Endothelial cell of umbilical vein (primary cell): ENCODE measurements around the gene ARHGEF1. TPM values are rescaled to one million over a fixed set of nuclear protein-coding genes. Genes with fewer than 3 reads are reported as not detected.

ENCODE experiments used
- BruUV-seq: library from RNA; stranded (reverse); fragments of 400-500 nt; replicated peaks from 2 replicates; lab custom pipeline; 2021; lab: Mats Ljungman, UMichigan
- CTCF ChIA-PET: fragments of 300-600, 350-600 bp; sonication (Branson Sonifier 250); formaldehyde crosslinking; loops from one replicate; lab custom pipeline; 2021; ENCODE audit warnings: antibody characterized with exemption, inconsistent platforms; lab: Charles Lee
- POLR2A ChIA-PET: fragments of 300-600, 350-600 bp; sonication (Branson Sonifier 250); formaldehyde crosslinking; loops from one replicate; lab custom pipeline; 2021; ENCODE audit warnings: antibody characterized with exemption, inconsistent platforms; lab: Charles Lee
- DNase-seq: peaks from one replicate; pipeline ENCODE4 v3.0.0-alpha.2; 2011; ENCODE audit warnings: low read depth, low spot score
- FAIRE-seq: peaks from 2 replicates; lab custom pipeline; 2011; peaks lifted over from hg19 to GRCh38; lab: Jason Lieb, UNC
- H2AFZ ChIP-seq: 2 replicates; pipeline ENCODE4 v1.6.0; 2012; ENCODE audit warnings: low read depth, low read length, control low read depth, inconsistent platforms
- H3K27ac ChIP-seq: 2 replicates; pipeline ENCODE4 v1.5.1; 2011; ENCODE audit warnings: low read depth, mild to moderate bottlenecking, control low read depth, low read length, moderate library complexity; ENCODE audit not compliant: insufficient read depth
- H3K27me3 ChIP-seq, 2 experiments: 2 replicates each; pipeline versions ENCODE4 v1.6.0 to v1.6.1; 2011; ENCODE audit warnings: low read length in 2 of 2, mixed read lengths in 1 of 2; ENCODE audit not compliant: control insufficient read depth in 2 of 2, insufficient read depth in 2 of 2
- H3K36me3 ChIP-seq, 2 experiments: 2 replicates in 1 of 2; 3 replicates in 1 of 2; pipeline ENCODE4 v1.5.1; 2011; ENCODE audit warnings: low read length in 2 of 2, mild to moderate bottlenecking in 1 of 2, moderate library complexity in 1 of 2; ENCODE audit not compliant: control insufficient read depth in 2 of 2, insufficient read depth in 2 of 2; ENCODE audit errors: extremely low read depth in 1 of 2
- H3K4me1 ChIP-seq: 3 replicates; pipeline ENCODE4 v1.5.1; 2011; ENCODE audit warnings: mild to moderate bottlenecking, low read length; ENCODE audit not compliant: control insufficient read depth, insufficient read depth; ENCODE audit errors: extremely low read depth
- H3K4me2 ChIP-seq: 2 replicates; pipeline ENCODE4 v1.6.1; 2011; ENCODE audit warnings: low read length, control low read depth, mixed read lengths; ENCODE audit not compliant: insufficient read depth
- H3K4me3 ChIP-seq, 3 experiments: fragments of 200-600 bp in 1 of 3; sonication (generic), shearing (Covaris generic) in 1 of 3; replicated peaks in 1 of 3; 2 replicates each; pipeline ENCODE4 v1.5.1; 2011 to 2016; ENCODE audit warnings: control low read depth in 3 of 3, low read length in 3 of 3, mild to moderate bottlenecking in 2 of 3, inconsistent platforms in 1 of 3, low read depth in 1 of 3, moderate library complexity in 1 of 3; ENCODE audit not compliant: insufficient read depth in 1 of 3
- H3K79me2 ChIP-seq: 2 replicates; pipeline ENCODE4 v1.6.0; 2012; ENCODE audit warnings: low read length, inconsistent platforms; ENCODE audit not compliant: control insufficient read depth, insufficient read depth
- H3K9ac ChIP-seq: replicated peaks from 2 replicates; pipeline ENCODE3; 2011; ENCODE audit warnings: low read length, control low read depth; ENCODE audit not compliant: insufficient read depth; ENCODE audit errors: extremely low read depth
- H3K9me1 ChIP-seq: replicated peaks from 3 replicates; pipeline ENCODE4 v1.6.0; 2011; ENCODE audit warnings: mild to moderate bottlenecking, low read length; ENCODE audit not compliant: control insufficient read depth, insufficient read depth; ENCODE audit errors: extremely low read depth
- H3K9me3 ChIP-seq: replicated peaks from 2 replicates; pipeline ENCODE4 v1.5.1; 2012; ENCODE audit warnings: low read length, inconsistent platforms; ENCODE audit not compliant: control insufficient read depth, insufficient read depth
- H4K20me1 ChIP-seq: replicated peaks from 2 replicates; pipeline ENCODE3; 2011; ENCODE audit warnings: mild to moderate bottlenecking, low read length; ENCODE audit not compliant: control insufficient read depth, insufficient read depth; ENCODE audit errors: extremely low read depth
- CTCF ChIP-seq, 2 donors: IDR thresholded peaks; 1 replicate in 1 of 2; 2 replicates in 1 of 2; pipeline ENCODE4 v1.5.1; 2011; ENCODE audit warnings: low read length in 2 of 2, mild to moderate bottlenecking in 2 of 2, moderate library complexity in 2 of 2, control low read depth in 1 of 2, inconsistent platforms in 1 of 2, low read depth in 1 of 2; ENCODE audit not compliant: insufficient read depth in 1 of 2; ENCODE audit errors: extremely low read depth in 1 of 2
- EZH2 ChIP-seq: IDR thresholded peaks from 2 replicates; pipeline ENCODE4 v1.6.1; 2012; ENCODE audit warnings: borderline replicate concordance, low read depth, mild to moderate bottlenecking, moderate library complexity, low read length, inconsistent platforms; ENCODE audit not compliant: severe bottlenecking
- FOS ChIP-seq: IDR thresholded peaks from 2 replicates; pipeline ENCODE4 v1.6.1; 2011; ENCODE audit warnings: mild to moderate bottlenecking, low read length, moderate library complexity, borderline replicate concordance; ENCODE audit not compliant: insufficient read depth
- GATA2 ChIP-seq: IDR thresholded peaks from 2 replicates; pipeline ENCODE4 v1.7.0; 2011; ENCODE audit warnings: low read depth, mild to moderate bottlenecking, moderate library complexity, mixed read lengths, low read length; ENCODE audit not compliant: insufficient read length, insufficient read depth
- JUN ChIP-seq: IDR thresholded peaks from 2 replicates; pipeline ENCODE4 v1.6.1; 2011; ENCODE audit warnings: borderline replicate concordance, low read depth; ENCODE audit not compliant: insufficient read length, insufficient read depth
- MAX ChIP-seq: IDR thresholded peaks from 2 replicates; pipeline ENCODE4 v1.6.1; 2011; ENCODE audit not compliant: insufficient read depth, insufficient read length
- MYC ChIP-seq: IDR thresholded peaks from one replicate; pipeline ENCODE4 v1.6.1; 2011; ENCODE audit warnings: mild to moderate bottlenecking, low read depth, low read length
- POLR2A ChIP-seq: IDR thresholded peaks from 2 replicates; pipeline ENCODE4 v1.6.1; 2012; ENCODE audit warnings: low read depth, mild to moderate bottlenecking, control low read depth, low read length
- POLR2AphosphoS5 ChIP-seq: IDR thresholded peaks from 2 replicates; pipeline ENCODE4 v1.6.1; 2012; ENCODE audit warnings: low read depth, mild to moderate bottlenecking, control low read depth, low read length, moderate library complexity; ENCODE audit not compliant: insufficient read depth
- dilution Hi-C: fragments of 300-500 bp; cut with MboI; formaldehyde crosslinking; loops from one replicate; pipeline ENCODE4 v1.15.0; 2019; ENCODE audit warnings: low sequenced_read_pairs; ENCODE audit not compliant: extremely low pct_ligation_motif_present
- intact Hi-C: fragments of 100-400 bp; cut with micrococcal nuclease; formaldehyde crosslinking; loops from one replicate; pipeline ENCODE4 v1.10.0; 2022
- polyA plus RNA-seq, 4 experiments: library from polyadenylated mRNA; depleted of rRNA in 3 of 4; stranded (reverse) in 3 of 4; unstranded in 1 of 4; fragments of >200 nt; gene quantifications; 2 replicates each; pipeline versions ENCODE4 v1.2.1 to v1.2.3, GENCODE V29; 2011 to 2012; ENCODE audit warnings: missing spikeins in 1 of 4
- total RNA-seq: library from RNA; stranded (reverse); gene quantifications from 2 replicates; pipeline ENCODE4 v1.2.3, GENCODE V29; 2021

ARHGEF1 gene
- total and polyA plus RNA-seq, 2 donors (not counting 3 experiments of a cell fraction or from before 2014, with no cell fraction given): 65.4 to 123 TPM

GRCh38 chr19:41861846-41862245 lies 21.1 kb upstream of the ARHGEF1 start:
- Histone ChIP-seq H4K20me1 (no peaks in the 10 kb centered on the region), H3K36me3 (peaks cover 27 to 43% of the 10 kb centered on the region in 2 experiments), H3K4me3 (peak overlapping the region in 1 of 3 experiments; percentile 85), H3K4me2 (peak overlapping the region; percentile 88), H3K79me2 (peaks cover 62% of the 10 kb centered on the region), H3K27ac (no peak overlapping the region), H3K9me3 (no peaks in the 10 kb centered on the region), H3K9ac (peak overlapping the region; percentile 98), H3K27me3 (no peaks in the 10 kb centered on the region), H2AFZ (no peak overlapping the region), H3K4me1 (peaks cover 41% of the 10 kb centered on the region), H3K9me1 (no peaks in the 10 kb centered on the region)
- DNase-seq (no peak), FAIRE-seq (no peak)
- TF ChIP-seq FOS (no peak), POLR2AphosphoS5 (no peak), MYC (no peak), CTCF (IDR thresholded peaks at IDR 0.05; ENCODE audit: extremely low read depth in 1 of 2, insufficient read depth in 1 of 2, low read depth in 1 of 2, low read length in 2 of 2) (no peak), EZH2 (no peak), GATA2 (no peak), JUN (no peak), POLR2A (no peak), MAX (no peak)
- intact Hi-C loops: no loop called here
- POLR2A ChIA-PET: interaction anchor here (1.4 kb wide), 1 partner anchor 11 kb away, joined by 4 read pairs; no protein-coding TSS in a partner anchor
- dilution Hi-C loops: no loop called here
- CTCF ChIA-PET: interaction anchor here (4.0 kb wide), 1 partner anchor 11 kb away, joined by 18 read pairs; no protein-coding TSS in a partner anchor
- BruUV-seq: no TSS peak
